ENCODE data around the gene ATG2B. TPM values are rescaled to one million over a fixed set of nuclear protein-coding genes. Genes with fewer than 3 reads are reported as not detected.

ATG2B gene
- total RNA-seq, 5 donors from 2014 or later (not counting 1 experiment from before 2014, with no cell fraction given): 27.7 to 37.3 (median 31.5) TPM

DNA sequence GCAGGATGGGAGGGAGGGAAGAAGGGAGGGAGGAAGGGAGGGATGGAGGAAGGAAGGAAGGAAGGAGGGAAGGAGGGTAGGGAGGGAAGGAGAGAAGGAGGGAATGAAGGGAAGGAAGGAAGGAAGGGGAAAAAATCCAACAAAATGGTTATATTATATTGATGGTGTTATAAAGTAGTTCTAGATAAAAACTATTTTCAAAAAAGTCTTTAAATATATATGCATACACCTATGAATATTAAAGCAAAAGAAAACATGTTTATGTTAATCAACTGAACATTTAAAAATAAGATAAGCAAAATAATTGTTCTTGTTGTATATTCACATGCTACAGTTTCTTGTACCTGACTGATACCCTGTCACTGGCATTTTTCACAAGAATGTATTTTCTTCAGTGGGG lies 105.2 kb downstream of the ATG2B start:
- Mint-ChIP-seq H3K4me3 (no peak overlapping the region), H3K4me1 (no peaks in the 10 kb centered on the region), H3K36me3 (no peaks in the 10 kb centered on the region), H3K27ac (no peak overlapping the region), H3K27me3 (peaks cover 40 to 44% of the 10 kb centered on the region in 2 donors), H3K9me3 (no peaks in the 10 kb centered on the region)
- H3K36me3 ChIP-seq (ENCODE audit: control insufficient read depth in 2 of 2, extremely low read depth in 1 of 2, insufficient read depth in 1 of 2, low read length in 1 of 2): no peaks in the 10 kb centered on the region
- peaks cover 0 to 42% of the 10 kb centered on the region in 2 experiments for H3K27me3 ChIP-seq (replicated peaks in 1 of 2; ENCODE audit: control insufficient read depth in 2 of 2, extremely low read depth in 1 of 2, insufficient read depth in 2 of 2, low read length in 1 of 2)
- no peak overlapping the region for H3K4me3 ChIP-seq (ENCODE audit: control insufficient read depth in 1 of 2, extremely low read depth in 1 of 2, low read length in 1 of 2)
- no peaks in the 10 kb centered on the region for H3K9me3 ChIP-seq
- ATAC-seq (replicated peaks in 1 of 4): no peak
- H3K4me1 ChIP-seq (ENCODE audit: control insufficient read depth in 1 of 2, extremely low read depth in 1 of 2, insufficient read depth in 2 of 2, low read length in 2 of 2): no peaks in the 10 kb centered on the region
- H3K27ac ChIP-seq (ENCODE audit: low read length): no peak overlapping the region
- CTCF ChIA-PET: no interaction called here
- no peak for DNase-seq
- POLR2A ChIA-PET: interaction anchor here in 1 of 2 donors (0.7 kb wide), 1 partner anchor 153 kb away, joined by 3 read pairs; no protein-coding TSS in a partner anchor

- H3K4me1 ChIP-seq (ENCODE audit: control insufficient read depth in 1 of 2, extremely low read depth in 1 of 2, insufficient read depth in 2 of 2, low read length in 2 of 2): no peaks in the 10 kb centered on the region
- no peak overlapping the region for H3K27ac Mint-ChIP-seq
- H3K36me3 ChIP-seq (ENCODE audit: control insufficient read depth in 2 of 2, extremely low read depth in 1 of 2, insufficient read depth in 1 of 2, low read length in 1 of 2): no peaks in the 10 kb centered on the region
- POLR2A ChIA-PET: no interaction called here
- no peaks in the 10 kb centered on the region for H3K4me1 Mint-ChIP-seq
- no peak overlapping the region for H3K4me3 Mint-ChIP-seq
- DNase-seq (no peak), ATAC-seq (replicated peaks in 1 of 4) (no peak)
- H3K27ac ChIP-seq (ENCODE audit: low read length): no peak overlapping the region
- no peaks in the 10 kb centered on the region for H3K36me3 Mint-ChIP-seq
- peaks cover 0 to 48% of the 10 kb centered on the region in 2 experiments for H3K27me3 ChIP-seq (replicated peaks in 1 of 2; ENCODE audit: control insufficient read depth in 2 of 2, extremely low read depth in 1 of 2, insufficient read depth in 2 of 2, low read length in 1 of 2)
- CTCF ChIA-PET: no interaction called here
- H3K4me3 ChIP-seq (ENCODE audit: control insufficient read depth in 1 of 2, extremely low read depth in 1 of 2, low read length in 1 of 2): no peak overlapping the region
- 58% methylated on average over 3 of the region's 8 CpGs for WGBS (ENCODE audit: insufficient coverage)
- no peaks in the 10 kb centered on the region for H3K9me3 ChIP-seq
- H3K27me3 Mint-ChIP-seq: peaks cover 45 to 50% of the 10 kb centered on the region in 2 donors
- no peaks in the 10 kb centered on the region for H3K9me3 Mint-ChIP-seq
Measured at GRCh38 chr14:96257056-96257455, 106.1 kb downstream of the ATG2B start.

GRCh38 chr14:96256407-96256806 lies 106.7 kb downstream of the ATG2B start:
- no peak overlapping the region for H3K4me3 Mint-ChIP-seq
- Histone ChIP-seq H3K4me1 (ENCODE audit: control insufficient read depth in 1 of 2, extremely low read depth in 1 of 2, insufficient read depth in 2 of 2, low read length in 2 of 2) (no peaks in the 10 kb centered on the region), H3K27me3 (replicated peaks in 1 of 2; ENCODE audit: control insufficient read depth in 2 of 2, extremely low read depth in 1 of 2, insufficient read depth in 2 of 2, low read length in 1 of 2) (peaks cover 0 to 47% of the 10 kb centered on the region in 2 experiments), H3K27ac (ENCODE audit: low read length) (no peak overlapping the region), H3K36me3 (ENCODE audit: control insufficient read depth in 2 of 2, extremely low read depth in 1 of 2, insufficient read depth in 1 of 2, low read length in 1 of 2) (no peaks in the 10 kb centered on the region), H3K9me3 (no peaks in the 10 kb centered on the region), H3K4me3 (ENCODE audit: control insufficient read depth in 1 of 2, extremely low read depth in 1 of 2, low read length in 1 of 2) (no peak overlapping the region)
- ATAC-seq (replicated peaks in 1 of 4): no peak
- ChIA-PET POLR2A (no interaction called here), CTCF (no interaction called here)
- H3K27ac Mint-ChIP-seq: no peak overlapping the region
- WGBS (ENCODE audit: insufficient coverage): 83% methylated on average over 1 of the region's 4 CpGs
- DNase-seq: no peak
- no peaks in the 10 kb centered on the region for H3K4me1 Mint-ChIP-seq
- H3K36me3 Mint-ChIP-seq: no peaks in the 10 kb centered on the region
- H3K27me3 Mint-ChIP-seq: peaks cover 51 to 56% of the 10 kb centered on the region in 2 donors
- no peaks in the 10 kb centered on the region for H3K9me3 Mint-ChIP-seq

DNA sequence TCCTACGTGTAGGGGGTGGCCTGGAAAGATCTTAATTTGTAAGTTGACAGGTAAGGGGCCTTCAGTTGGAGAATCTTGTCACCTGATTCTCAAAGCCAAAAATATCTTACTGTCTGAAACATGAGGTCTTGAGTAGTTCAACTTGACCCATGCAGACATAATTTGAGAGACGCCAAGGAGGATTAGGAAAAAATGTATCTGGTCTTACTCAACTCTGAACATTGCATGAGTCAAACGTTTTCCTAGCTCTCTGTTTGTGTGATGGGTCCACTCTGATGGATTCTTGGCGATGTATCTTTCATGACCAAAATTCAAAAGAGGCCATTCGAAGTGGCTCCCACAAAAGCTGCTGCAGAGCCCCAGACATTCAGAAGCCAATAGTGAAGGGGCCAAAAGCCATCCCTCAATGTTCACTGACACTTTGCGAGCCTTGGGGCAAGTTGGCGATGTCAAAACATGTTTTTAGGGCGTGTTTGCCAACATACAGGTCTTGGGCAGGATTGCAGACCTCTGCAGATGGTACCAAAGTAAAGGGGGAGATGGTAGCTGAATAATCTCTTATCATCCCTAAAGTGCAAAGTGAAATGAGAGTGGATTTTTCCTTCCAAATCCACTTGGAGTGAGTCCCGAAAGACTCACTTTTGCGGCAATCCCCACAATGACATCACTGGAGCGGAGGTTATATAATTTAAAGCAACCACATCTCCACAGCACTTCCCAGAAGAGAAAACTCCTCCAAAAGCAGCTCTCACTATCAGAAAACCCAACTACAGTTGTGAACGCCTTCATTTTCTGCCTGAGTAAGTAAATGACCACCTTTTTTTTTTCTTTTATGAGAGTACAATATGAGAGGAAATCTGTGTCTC lies 107.4 kb downstream of the ATG2B start, which contains the start of gene BDKRB1:
Gene BDKRB1 (plus strand): TSS at position 710 of the 866 bp plus-strand sequence. CDS start 7,473 bp downstream, outside the sequence.
- no peak within 1 kb of the TSS for H3K4me3 Mint-ChIP-seq
- ChIA-PET POLR2A (no interaction called here), CTCF (no interaction called here)
- no peak within 1 kb of the TSS for H3K27ac ChIP-seq (ENCODE audit: low read length)
- WGBS (ENCODE audit: insufficient coverage): 57% methylated on average over 2 of the region's 12 CpGs
- no peaks in the 10 kb centered on the region for H3K9me3 Mint-ChIP-seq
- H3K4me1 ChIP-seq (ENCODE audit: control insufficient read depth in 1 of 2, extremely low read depth in 1 of 2, insufficient read depth in 2 of 2, low read length in 2 of 2): no peaks in the 10 kb centered on the region
- H3K27ac Mint-ChIP-seq: no peak within 1 kb of the TSS
- H3K27me3 Mint-ChIP-seq: peaks cover 50 to 57% of the 10 kb centered on the region in 2 donors
- ATAC-seq (replicated peaks in 1 of 4) (no peak), DNase-seq (no peak)
- H3K27me3 ChIP-seq (replicated peaks in 1 of 2; ENCODE audit: control insufficient read depth in 2 of 2, extremely low read depth in 1 of 2, insufficient read depth in 2 of 2, low read length in 1 of 2): peaks cover 0 to 47% of the 10 kb centered on the region in 2 experiments
- H3K36me3 Mint-ChIP-seq: no peaks in the 10 kb centered on the region
- H3K36me3 ChIP-seq (ENCODE audit: control insufficient read depth in 2 of 2, extremely low read depth in 1 of 2, insufficient read depth in 1 of 2, low read length in 1 of 2): no peaks in the 10 kb centered on the region
- no peaks in the 10 kb centered on the region for H3K9me3 ChIP-seq
- H3K4me1 Mint-ChIP-seq: no peaks in the 10 kb centered on the region
- no peak within 1 kb of the TSS for H3K4me3 ChIP-seq (ENCODE audit: control insufficient read depth in 1 of 2, extremely low read depth in 1 of 2, low read length in 1 of 2)

DNA sequence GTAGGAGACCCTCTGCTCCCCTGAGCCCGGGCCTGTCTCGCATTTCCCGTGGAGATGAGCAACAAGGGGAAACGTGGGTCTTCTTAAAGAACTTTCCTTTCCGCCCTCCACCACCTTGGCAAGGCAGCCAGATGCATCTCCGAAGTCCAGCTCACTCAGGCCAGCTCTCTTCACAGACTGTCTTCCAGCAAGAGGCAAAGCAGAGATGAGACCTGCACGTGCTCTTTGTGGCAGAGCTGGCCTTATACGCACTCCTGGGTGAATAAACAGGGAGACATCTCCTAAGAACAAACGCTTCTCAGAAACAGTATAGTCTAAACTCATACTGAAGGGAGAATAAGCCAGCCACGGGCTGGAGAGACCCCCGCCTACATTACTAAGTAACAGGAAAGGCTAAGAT lies 108.5 kb downstream of the ATG2B start:
- Mint-ChIP-seq H3K27ac (no peak overlapping the region), H3K36me3 (no peaks in the 10 kb centered on the region), H3K27me3 (peaks cover 50 to 56% of the 10 kb centered on the region in 2 donors), H3K4me3 (no peak overlapping the region), H3K4me1 (no peaks in the 10 kb centered on the region), H3K9me3 (no peaks in the 10 kb centered on the region)
- DNase-seq (no peak), ATAC-seq (replicated peaks in 1 of 4) (no peak)
- 69% methylated on average over 5 of the region's 11 CpGs for WGBS (ENCODE audit: insufficient coverage)
- Histone ChIP-seq H3K4me3 (ENCODE audit: control insufficient read depth in 1 of 2, extremely low read depth in 1 of 2, low read length in 1 of 2) (no peak overlapping the region), H3K27me3 (replicated peaks in 1 of 2; ENCODE audit: control insufficient read depth in 2 of 2, extremely low read depth in 1 of 2, insufficient read depth in 2 of 2, low read length in 1 of 2) (peaks cover 0 to 44% of the 10 kb centered on the region in 2 experiments), H3K36me3 (ENCODE audit: control insufficient read depth in 2 of 2, extremely low read depth in 1 of 2, insufficient read depth in 1 of 2, low read length in 1 of 2) (no peaks in the 10 kb centered on the region), H3K4me1 (ENCODE audit: control insufficient read depth in 1 of 2, extremely low read depth in 1 of 2, insufficient read depth in 2 of 2, low read length in 2 of 2) (no peaks in the 10 kb centered on the region), H3K27ac (ENCODE audit: low read length) (no peak overlapping the region), H3K9me3 (no peaks in the 10 kb centered on the region)
- ChIA-PET POLR2A (no interaction called here), CTCF (no interaction called here)

DNA sequence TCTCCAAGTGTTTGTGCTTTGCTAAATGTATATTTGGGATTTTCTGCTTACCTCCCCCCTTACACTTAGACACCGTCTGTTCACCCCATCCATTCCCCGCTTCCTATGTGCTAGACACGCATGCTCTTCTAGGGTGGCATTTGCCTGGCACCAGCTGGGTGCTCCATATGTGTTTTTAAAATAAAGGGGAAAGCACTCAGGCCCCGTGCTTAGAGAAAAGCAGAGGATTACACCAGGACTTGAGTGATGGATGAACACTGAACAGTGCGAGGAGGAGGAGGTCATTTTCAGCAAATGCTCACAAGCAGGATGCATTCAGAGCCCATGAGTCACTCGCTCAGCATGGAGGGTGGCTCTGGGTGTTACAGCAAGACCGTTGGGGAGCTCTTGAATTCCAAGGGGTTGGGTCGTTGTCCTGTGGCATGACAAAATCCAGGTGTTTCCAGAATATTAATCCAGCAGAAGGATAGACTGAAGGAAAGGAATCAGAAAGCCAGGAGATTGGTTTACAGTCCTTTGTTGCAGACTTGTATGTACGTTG lies 110.1 kb downstream of the ATG2B start:
- Mint-ChIP-seq H3K4me3 (no peak overlapping the region), H3K27ac (no peak overlapping the region), H3K9me3 (no peaks in the 10 kb centered on the region), H3K27me3 (peaks cover 53 to 63% of the 10 kb centered on the region in 2 donors), H3K36me3 (no peaks in the 10 kb centered on the region), H3K4me1 (no peaks in the 10 kb centered on the region)
- H3K9me3 ChIP-seq: no peaks in the 10 kb centered on the region
- 60% methylated on average over 5 of the region's 9 CpGs for WGBS (ENCODE audit: insufficient coverage)
- ChIA-PET CTCF (no interaction called here), POLR2A (no interaction called here)
- ATAC-seq (replicated peaks in 1 of 4): no peak
- H3K4me3 ChIP-seq (ENCODE audit: control insufficient read depth in 1 of 2, extremely low read depth in 1 of 2, low read length in 1 of 2): no peak overlapping the region
- no peaks in the 10 kb centered on the region for H3K4me1 ChIP-seq (ENCODE audit: control insufficient read depth in 1 of 2, extremely low read depth in 1 of 2, insufficient read depth in 2 of 2, low read length in 2 of 2)
- H3K36me3 ChIP-seq (ENCODE audit: control insufficient read depth in 2 of 2, extremely low read depth in 1 of 2, insufficient read depth in 1 of 2, low read length in 1 of 2): no peaks in the 10 kb centered on the region
- H3K27me3 ChIP-seq (replicated peaks in 1 of 2; ENCODE audit: control insufficient read depth in 2 of 2, extremely low read depth in 1 of 2, insufficient read depth in 2 of 2, low read length in 1 of 2): peaks cover 0 to 51% of the 10 kb centered on the region in 2 experiments
- H3K27ac ChIP-seq (ENCODE audit: low read length): no peak overlapping the region
- DNase-seq: no peak

Data from T-cell (primary cell).